DOHH2 (cell line): ENCODE measurements around the gene AGBL5.

ENCODE experiments used
- CTCF ChIP-seq: fragments of 200-600 bp; sonication (generic); IDR thresholded peaks from one replicate; pipeline ENCODE4 v1.5.1; 2014; ENCODE audit warnings: antibody characterized with exemption, mild to moderate bottlenecking, low read depth, low read length; ENCODE audit not compliant: poor library complexity, severe bottlenecking
- EZH2phosphoT487 ChIP-seq: fragments of 200-600 bp; sonication (generic); IDR thresholded peaks from 2 replicates; pipeline ENCODE4 v1.6.1; 2017; ENCODE audit warnings: borderline replicate concordance, mild to moderate bottlenecking, antibody characterized with exemption, low read length, moderate library complexity, mixed read lengths

GRCh38 chr2:27089111-27089954 is 37.9 kb downstream of the AGBL5 start:
- TF ChIP-seq EZH2phosphoT487 = no peak
- TF ChIP-seq CTCF = no peak
